OCI-M1 (cell line): ENCODE data around the gene EEPD1.

Source experiments
- DNase-seq: peaks from one replicate; lab custom pipeline; 2025; lab: John Stamatoyannopoulos, UW

Gene EEPD1

GRCh38 chr7:36191292-36191920 lies 38.4 kb downstream of the EEPD1 start:
- no peak for DNase-seq

GRCh38 chr7:36192053-36192824 lies 39.2 kb downstream of the EEPD1 start:
- peak; percentile 70 for DNase-seq

- no peak for DNase-seq
Observed at GRCh38 chr7:36192877-36193276, 39.8 kb downstream of the EEPD1 start.

- peak; percentile 71 for DNase-seq
Observed at GRCh38 chr7:36198854-36199266, 45.8 kb downstream of the EEPD1 start.

- DNase-seq, result no peak
Observed at GRCh38 chr7:36199329-36199728, 46.3 kb downstream of the EEPD1 start.

GRCh38 chr7:36201122-36201723 lies 48.2 kb downstream of the EEPD1 start:
- no peak for DNase-seq

GRCh38 chr7:36202398-36202797 lies 49.3 kb downstream of the EEPD1 start:
- DNase-seq, result no peak

GRCh38 chr7:36203071-36203790 lies 50.2 kb downstream of the EEPD1 start:
- DNase-seq, result peak; percentile 5

- no peak for DNase-seq
Observed at GRCh38 chr7:36204044-36204663, 51.1 kb downstream of the EEPD1 start.

- DNase-seq, result no peak
Observed at GRCh38 chr7:36204929-36205635, 52.0 kb downstream of the EEPD1 start.

- no peak for DNase-seq
Observed at GRCh38 chr7:36205803-36206202, 52.7 kb downstream of the EEPD1 start.

GRCh38 chr7:36207451-36208291 lies 54.6 kb downstream of the EEPD1 start:
- DNase-seq, result no peak

GRCh38 chr7:36208426-36208825 lies 55.4 kb downstream of the EEPD1 start:
- no peak for DNase-seq

GRCh38 chr7:36208997-36209813 lies 56.2 kb downstream of the EEPD1 start:
- no peak for DNase-seq

- DNase-seq, result no peak
Observed at GRCh38 chr7:36209814-36210183, 56.7 kb downstream of the EEPD1 start.

GRCh38 chr7:36210291-36210922 lies 57.4 kb downstream of the EEPD1 start:
- no peak for DNase-seq

- no peak for DNase-seq
Observed at GRCh38 chr7:36214608-36215456, 61.8 kb downstream of the EEPD1 start.

- no peak for DNase-seq
Observed at GRCh38 chr7:36215457-36215765, 62.4 kb downstream of the EEPD1 start.
